Measurements from ENCODE around the gene NUMB. TPM values are rescaled to one million over a fixed set of nuclear protein-coding genes. Genes with fewer than 3 reads are reported as not detected.

NUMB gene
- total RNA-seq, 1 experiment from 2014 or later, result 42.0 TPM

DNA sequence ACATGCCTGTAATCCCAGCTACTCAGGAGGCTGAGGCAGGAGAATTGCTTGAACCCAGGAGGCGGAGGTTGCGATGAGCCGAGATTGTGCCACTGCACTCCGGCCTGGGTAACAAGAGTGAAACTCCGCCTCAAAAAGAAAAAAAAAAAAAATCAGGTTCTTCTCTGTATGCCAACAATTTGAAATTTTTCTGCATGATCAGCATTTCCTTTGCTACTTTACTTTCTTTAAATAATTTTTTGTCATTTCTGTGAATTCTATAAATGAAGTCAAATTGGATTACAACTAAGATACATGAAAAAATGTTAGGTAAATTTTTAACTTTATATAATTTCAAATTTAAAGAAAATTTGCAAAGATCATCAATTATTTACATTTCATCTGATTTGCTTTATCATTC, 87.8 kb downstream of the NUMB start (continued):
- TF ChIP-seq, protein P1, sequence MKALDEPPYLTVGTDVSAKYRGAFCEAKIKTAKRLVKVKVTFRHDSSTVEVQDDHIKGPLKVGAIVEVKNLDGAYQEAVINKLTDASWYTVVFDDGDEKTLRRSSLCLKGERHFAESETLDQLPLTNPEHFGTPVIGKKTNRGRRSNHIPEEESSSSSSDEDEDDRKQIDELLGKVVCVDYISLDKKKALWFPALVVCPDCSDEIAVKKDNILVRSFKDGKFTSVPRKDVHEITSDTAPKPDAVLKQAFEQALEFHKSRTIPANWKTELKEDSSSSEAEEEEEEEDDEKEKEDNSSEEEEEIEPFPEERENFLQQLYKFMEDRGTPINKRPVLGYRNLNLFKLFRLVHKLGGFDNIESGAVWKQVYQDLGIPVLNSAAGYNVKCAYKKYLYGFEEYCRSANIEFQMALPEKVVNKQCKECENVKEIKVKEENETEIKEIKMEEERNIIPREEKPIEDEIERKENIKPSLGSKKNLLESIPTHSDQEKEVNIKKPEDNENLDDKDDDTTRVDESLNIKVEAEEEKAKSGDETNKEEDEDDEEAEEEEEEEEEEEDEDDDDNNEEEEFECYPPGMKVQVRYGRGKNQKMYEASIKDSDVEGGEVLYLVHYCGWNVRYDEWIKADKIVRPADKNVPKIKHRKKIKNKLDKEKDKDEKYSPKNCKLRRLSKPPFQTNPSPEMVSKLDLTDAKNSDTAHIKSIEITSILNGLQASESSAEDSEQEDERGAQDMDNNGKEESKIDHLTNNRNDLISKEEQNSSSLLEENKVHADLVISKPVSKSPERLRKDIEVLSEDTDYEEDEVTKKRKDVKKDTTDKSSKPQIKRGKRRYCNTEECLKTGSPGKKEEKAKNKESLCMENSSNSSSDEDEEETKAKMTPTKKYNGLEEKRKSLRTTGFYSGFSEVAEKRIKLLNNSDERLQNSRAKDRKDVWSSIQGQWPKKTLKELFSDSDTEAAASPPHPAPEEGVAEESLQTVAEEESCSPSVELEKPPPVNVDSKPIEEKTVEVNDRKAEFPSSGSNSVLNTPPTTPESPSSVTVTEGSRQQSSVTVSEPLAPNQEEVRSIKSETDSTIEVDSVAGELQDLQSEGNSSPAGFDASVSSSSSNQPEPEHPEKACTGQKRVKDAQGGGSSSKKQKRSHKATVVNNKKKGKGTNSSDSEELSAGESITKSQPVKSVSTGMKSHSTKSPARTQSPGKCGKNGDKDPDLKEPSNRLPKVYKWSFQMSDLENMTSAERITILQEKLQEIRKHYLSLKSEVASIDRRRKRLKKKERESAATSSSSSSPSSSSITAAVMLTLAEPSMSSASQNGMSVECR (CRISPR knock-in tag; IDR thresholded peaks at IDR 0.05; ENCODE audit: borderline replicate concordance), result no peak
- TF ChIP-seq NR3C1 (CRISPR knock-in tag; conservative IDR thresholded peaks at IDR 0.05; ENCODE audit: low read depth) (no peak), CREB1 (CRISPR knock-in tag; IDR thresholded peaks at IDR 0.05) (no peak), NFATC4 (CRISPR knock-in tag; IDR thresholded peaks at IDR 0.05) (no peak), ZNF219 (CRISPR knock-in tag; IDR thresholded peaks at IDR 0.05; ENCODE audit: borderline replicate concordance) (no peak), USF1 (CRISPR knock-in tag; IDR thresholded peaks at IDR 0.05) (no peak), PRRX2 (CRISPR knock-in tag; IDR thresholded peaks at IDR 0.05) (no peak), ZNF121 (CRISPR knock-in tag; IDR thresholded peaks at IDR 0.05) (no peak), ZNF423 (CRISPR knock-in tag; IDR thresholded peaks at IDR 0.05) (no peak), TCF7 (CRISPR knock-in tag; IDR thresholded peaks at IDR 0.05; ENCODE audit: low read depth) (no peak), USF2 (CRISPR knock-in tag; IDR thresholded peaks at IDR 0.05) (no peak), ZNF396 (CRISPR knock-in tag; IDR thresholded peaks at IDR 0.05; ENCODE audit: borderline replicate concordance) (no peak), ZBTB21 (CRISPR knock-in tag; IDR thresholded peaks at IDR 0.05; ENCODE audit: borderline replicate concordance) (no peak), NFYB (CRISPR knock-in tag; conservative IDR thresholded peaks at IDR 0.05; ENCODE audit: low read depth) (no peak)
- TF ChIP-seq, protein P2, sequence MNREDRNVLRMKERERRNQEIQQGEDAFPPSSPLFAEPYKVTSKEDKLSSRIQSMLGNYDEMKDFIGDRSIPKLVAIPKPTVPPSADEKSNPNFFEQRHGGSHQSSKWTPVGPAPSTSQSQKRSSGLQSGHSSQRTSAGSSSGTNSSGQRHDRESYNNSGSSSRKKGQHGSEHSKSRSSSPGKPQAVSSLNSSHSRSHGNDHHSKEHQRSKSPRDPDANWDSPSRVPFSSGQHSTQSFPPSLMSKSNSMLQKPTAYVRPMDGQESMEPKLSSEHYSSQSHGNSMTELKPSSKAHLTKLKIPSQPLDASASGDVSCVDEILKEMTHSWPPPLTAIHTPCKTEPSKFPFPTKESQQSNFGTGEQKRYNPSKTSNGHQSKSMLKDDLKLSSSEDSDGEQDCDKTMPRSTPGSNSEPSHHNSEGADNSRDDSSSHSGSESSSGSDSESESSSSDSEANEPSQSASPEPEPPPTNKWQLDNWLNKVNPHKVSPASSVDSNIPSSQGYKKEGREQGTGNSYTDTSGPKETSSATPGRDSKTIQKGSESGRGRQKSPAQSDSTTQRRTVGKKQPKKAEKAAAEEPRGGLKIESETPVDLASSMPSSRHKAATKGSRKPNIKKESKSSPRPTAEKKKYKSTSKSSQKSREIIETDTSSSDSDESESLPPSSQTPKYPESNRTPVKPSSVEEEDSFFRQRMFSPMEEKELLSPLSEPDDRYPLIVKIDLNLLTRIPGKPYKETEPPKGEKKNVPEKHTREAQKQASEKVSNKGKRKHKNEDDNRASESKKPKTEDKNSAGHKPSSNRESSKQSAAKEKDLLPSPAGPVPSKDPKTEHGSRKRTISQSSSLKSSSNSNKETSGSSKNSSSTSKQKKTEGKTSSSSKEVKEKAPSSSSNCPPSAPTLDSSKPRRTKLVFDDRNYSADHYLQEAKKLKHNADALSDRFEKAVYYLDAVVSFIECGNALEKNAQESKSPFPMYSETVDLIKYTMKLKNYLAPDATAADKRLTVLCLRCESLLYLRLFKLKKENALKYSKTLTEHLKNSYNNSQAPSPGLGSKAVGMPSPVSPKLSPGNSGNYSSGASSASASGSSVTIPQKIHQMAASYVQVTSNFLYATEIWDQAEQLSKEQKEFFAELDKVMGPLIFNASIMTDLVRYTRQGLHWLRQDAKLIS (CRISPR knock-in tag; IDR thresholded peaks at IDR 0.05; ENCODE audit: borderline replicate concordance), result no peak
- TF ChIP-seq, protein P3, sequence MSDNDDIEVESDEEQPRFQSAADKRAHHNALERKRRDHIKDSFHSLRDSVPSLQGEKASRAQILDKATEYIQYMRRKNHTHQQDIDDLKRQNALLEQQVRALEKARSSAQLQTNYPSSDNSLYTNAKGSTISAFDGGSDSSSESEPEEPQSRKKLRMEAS (CRISPR knock-in tag; IDR thresholded peaks at IDR 0.05), result no peak

- ATAC-seq, result no peak
- no peak overlapping the region for H3K4me3 Mint-ChIP-seq
- POLR2A ChIA-PET, result interaction anchor here (1.0 kb wide), 1 partner anchor 11 kb away, joined by 3 read pairs; no protein-coding TSS in a partner anchor
- H3K27ac Mint-ChIP-seq, result no peak overlapping the region
- 0 out of 2 replicates have a peak, but pooled peaks cover 2% of the 10 kb centered on the region for H3K4me1 Mint-ChIP-seq
- no peaks in the 10 kb centered on the region for H3K36me3 Mint-ChIP-seq
- DNase-seq (ENCODE audit: low spot score), result no peak
- CTCF ChIA-PET, result no interaction called here
- H3K27me3 Mint-ChIP-seq (ENCODE audit: low read depth), result no peaks in the 10 kb centered on the region
- no peaks in the 10 kb centered on the region for H3K9me3 Mint-ChIP-seq
- TF ChIP-seq ZMAT4 (CRISPR knock-in tag; IDR thresholded peaks at IDR 0.05) (no peak), ESRRA (CRISPR knock-in tag; IDR thresholded peaks at IDR 0.05; ENCODE audit: borderline replicate concordance) (no peak), ZNF532 (CRISPR knock-in tag; IDR thresholded peaks at IDR 0.05; ENCODE audit: borderline replicate concordance) (no peak), MYBL2 (CRISPR knock-in tag; IDR thresholded peaks at IDR 0.05) (no peak)
Measured at GRCh38 chr14:73369428-73369827, 88.9 kb downstream of the NUMB start.

Data from WTC11 (cell line).